K562 (cell line): ENCODE results near the gene NOLC1. TPM values are rescaled to one million over a fixed set of nuclear protein-coding genes. Genes with fewer than 3 reads are reported as not detected.
A peak's percentile ranks its signal among the peaks of the same experiment; 100 is the strongest.

ENCODE experiments used
- ATAC-seq: fragments of 200-7000 bp; cut with Tn5 transposase; 3 replicates; pipeline ENCODE4 v1.9.1; 2020; ENCODE audit warnings: moderate library complexity
- BruUV-seq: library from RNA; stranded (reverse); fragments of 400-500 nt; replicated peaks from 2 replicates; lab custom pipeline; 2021; lab: Mats Ljungman, UMichigan
- CTCF ChIA-PET: fragments of 300-600 bp; formaldehyde crosslinking; extraction: SDS; loops from one replicate; lab custom pipeline; 2021; ENCODE audit warnings: low intra/inter-chr PET ratio; lab: Yijun Ruan, JAX
- POLR2A ChIA-PET: fragments of 300-600, 350-650 bp; sonication (Branson Sonifier 250); formaldehyde crosslinking; extraction: SDS; loops from one replicate; lab custom pipeline; 2021; ENCODE audit warnings: antibody characterized with exemption, inconsistent platforms; lab: Yijun Ruan, JAX
- DNase-seq, 4 experiments: peaks; one replicate each; pipeline versions ENCODE4 v3.0.0 to v3.0.0-alpha.2; 2011 to 2018; ENCODE audit warnings: low spot score in 3 of 4, mixed read lengths in 3 of 4; ENCODE audit errors: extremely low read depth in 1 of 4
- FAIRE-seq: peaks from 2 replicates; lab custom pipeline; 2011; peaks lifted over from hg19 to GRCh38; lab: Jason Lieb, UNC
- H2AFZ ChIP-seq: 2 replicates; pipeline ENCODE4 v1.6.0; 2011; ENCODE audit warnings: low read depth, low read length, control low read depth, inconsistent platforms
- H3K27ac ChIP-seq: fragments of 200-600 bp; 3 replicates; pipeline ENCODE4 v1.8.0; 2011; ENCODE audit warnings: low read depth, mild to moderate bottlenecking, control low read depth, inconsistent platforms, low read length, moderate library complexity, mixed read lengths; ENCODE audit errors: extremely low read depth
- H3K27me3 ChIP-seq, 2 experiments: fragments of 300-600 bp in 1 of 2; 2 replicates in 1 of 2; 3 replicates in 1 of 2; pipeline versions ENCODE4 v1.6.0 to v1.8.0; 2011; ENCODE audit warnings: inconsistent platforms in 2 of 2, low read length in 2 of 2, mild to moderate bottlenecking in 1 of 2, mixed read lengths in 1 of 2, moderate library complexity in 1 of 2; ENCODE audit not compliant: control insufficient read depth in 2 of 2, insufficient read depth in 2 of 2
- H3K36me3 ChIP-seq: fragments of 300-600 bp; 3 replicates; pipeline ENCODE4 v1.8.0; 2011; ENCODE audit warnings: mild to moderate bottlenecking, low read length, inconsistent platforms; ENCODE audit not compliant: control insufficient read depth, insufficient read depth
- H3K4me1 ChIP-seq, 2 experiments: fragments of 200-600 bp in 1 of 2; replicated peaks in 1 of 2; 2 replicates in 1 of 2; 3 replicates in 1 of 2; pipeline versions ENCODE4 v1.5.1 to v1.8.0; 2011; ENCODE audit warnings: inconsistent platforms in 2 of 2, low read length in 2 of 2, mild to moderate bottlenecking in 1 of 2, mixed read lengths in 1 of 2, moderate library complexity in 1 of 2; ENCODE audit not compliant: control insufficient read depth in 2 of 2, insufficient read depth in 2 of 2
- H3K4me2 ChIP-seq: 2 replicates; pipeline ENCODE4 v1.6.1; 2011; ENCODE audit warnings: low read length, control low read depth, inconsistent platforms, mixed read lengths; ENCODE audit not compliant: insufficient read depth
- H3K4me3 ChIP-seq: fragments of 200-600 bp; sonication (generic), shearing (Covaris generic); 2 replicates; pipeline ENCODE4 v1.5.1; 2016; ENCODE audit warnings: control low read depth, inconsistent platforms
- H3K79me2 ChIP-seq: fragments of 200-600 bp; 3 replicates; pipeline ENCODE4 v1.8.0; 2011; ENCODE audit warnings: low read length, inconsistent platforms; ENCODE audit not compliant: control insufficient read depth, insufficient read depth
- H3K9ac ChIP-seq, 2 experiments: 2 replicates each; pipeline versions ENCODE4 v1.6.0 to v1.6.1; 2011; ENCODE audit warnings: low read depth in 2 of 2, low read length in 2 of 2, control low read depth in 1 of 2, inconsistent platforms in 1 of 2, mild to moderate bottlenecking in 1 of 2, mixed read lengths in 1 of 2; ENCODE audit not compliant: insufficient read depth in 1 of 2
- H3K9me1 ChIP-seq: one replicate; pipeline ENCODE4 v1.6.0; 2011; ENCODE audit warnings: inconsistent platforms, mild to moderate bottlenecking, low read length, moderate library complexity; ENCODE audit not compliant: control insufficient read depth, insufficient read depth
- H3K9me3 ChIP-seq: replicated peaks from 2 replicates; pipeline ENCODE4 v1.5.1; 2011; ENCODE audit warnings: low read depth, low read length, inconsistent platforms; ENCODE audit not compliant: control insufficient read depth, insufficient read depth
- H4K20me1 ChIP-seq: replicated peaks from 2 replicates; pipeline ENCODE4 v1.6.1; 2011; ENCODE audit warnings: low read length, inconsistent platforms, mixed read lengths; ENCODE audit not compliant: control insufficient read depth, insufficient read depth
- C11orf30 ChIP-seq: fragments of 450-650 bp; IDR thresholded peaks from 2 replicates; pipeline ENCODE4 v1.6.1; 2016; ENCODE audit warnings: low read depth, mild to moderate bottlenecking
- HDAC8 ChIP-seq: fragments of 450-650 bp; IDR thresholded peaks from 2 replicates; pipeline ENCODE4 v1.6.1; 2016; ENCODE audit warnings: mild to moderate bottlenecking, missing genetic modification characterization, moderate library complexity, missing compliant biosample characterization
- MTA2 ChIP-seq: fragments of 450-650 bp; IDR thresholded peaks from 2 replicates; pipeline ENCODE4 v1.6.1; 2016; ENCODE audit warnings: low read depth
- NBN ChIP-seq: fragments of 450-650 bp; IDR thresholded peaks from 2 replicates; pipeline ENCODE4 v1.6.1; 2016; ENCODE audit warnings: low read depth, mild to moderate bottlenecking
- NFATC3 ChIP-seq: fragments of 450-650 bp; IDR thresholded peaks from 2 replicates; pipeline ENCODE4 v1.6.1; 2017; ENCODE audit warnings: mild to moderate bottlenecking
- PML ChIP-seq: IDR thresholded peaks from 2 replicates; pipeline ENCODE4 v1.6.1; 2012; ENCODE audit warnings: low read length, inconsistent platforms
- POU5F1 ChIP-seq: fragments of 150-350 bp; IDR thresholded peaks from 2 replicates; pipeline ENCODE4 v1.6.1; 2014; ENCODE audit warnings: borderline replicate concordance, low read length, low read depth, mild to moderate bottlenecking; ENCODE audit not compliant: partially characterized antibody
- PPARD ChIP-seq: fragments of 250-450 bp; sonication (Bioruptor Pico); IDR thresholded peaks from 2 replicates; pipeline ENCODE4 v1.8.0; 2022; ENCODE audit warnings: inconsistent platforms, mild to moderate bottlenecking, moderate library complexity
- PRPF4 ChIP-seq: fragments of 200-400 bp; formaldehyde crosslinking; IDR thresholded peaks from one replicate; pipeline ENCODE4 v1.6.1; 2017; ENCODE audit warnings: low read length, low read depth, mild to moderate bottlenecking; ENCODE audit not compliant: insufficient read depth, poor library complexity, severe bottlenecking
- PURB ChIP-seq: sonication (generic); formaldehyde crosslinking; IDR thresholded peaks from 2 replicates; pipeline ENCODE4 v1.9.0; 2021; ENCODE audit warnings: low read depth, mild to moderate bottlenecking, missing genetic modification reagents
- RHOXF2B ChIP-seq: fragments of 250-450 bp; sonication (Bioruptor Pico); conservative IDR thresholded peaks from 2 replicates; pipeline ENCODE4 v1.5.1; 2021
- SMARCE1 ChIP-seq: fragments of 450-650 bp; IDR thresholded peaks from 2 replicates; pipeline ENCODE4 v1.7.1; 2016; ENCODE audit warnings: mild to moderate bottlenecking
- SPI1 ChIP-seq: IDR thresholded peaks from 2 replicates; pipeline ENCODE4 v1.6.1; 2011; ENCODE audit warnings: low read depth, low read length, control low read depth, borderline replicate concordance
- SREBF1 ChIP-seq: fragments of 150-350 bp; IDR thresholded peaks from 2 replicates; pipeline ENCODE4 v1.6.1; 2014; ENCODE audit warnings: antibody characterized with exemption, low read depth, low read length, borderline replicate concordance
- TRIM28 ChIP-seq: fragments of 450-650 bp; IDR thresholded peaks from 2 replicates; pipeline ENCODE4 v1.6.1; 2017
- WGBS: fragments of 100-300 bp; shearing (Covaris generic); methylation state at CpG from one replicate; pipeline ENCODE4 v1.1.6; 2016; ENCODE audit warnings: low coverage, mixed read lengths; ENCODE audit not compliant: insufficient coverage; ENCODE audit errors: missing lambda C conversion rate; 5-methylcytosine and 5-hydroxymethylcytosine counted together
- in situ Hi-C: fragments of 300-500 bp; cut with MboI; formaldehyde crosslinking; loops from 4 replicates; pipeline ENCODE4 v1.15.0; 2018; ENCODE audit warnings: inconsistent platforms, mixed read lengths
- intact Hi-C: fragments of 100-400 bp; cut with micrococcal nuclease; formaldehyde crosslinking; loops from 2 replicates; pipeline ENCODE4 v1.14.2; 2022
- polyA plus RNA-seq, 8 experiments: library from polyadenylated mRNA; depleted of rRNA in 4 of 8; stranded (reverse) in 5 of 8; unstranded in 3 of 8; fragments of >200 nt; fragmentation: Nextera tagmentation in 2 of 8; fragmentation: Illumina TruSeq in 1 of 8; extraction: Ambion mirVana in 2 of 8; extraction: Trizol in 1 of 8; gene quantifications; 2 replicates each; pipeline versions ENCODE4 v1.2.1 to v1.2.3, GENCODE V29; 2011 to 2014; ENCODE audit warnings: inconsistent platforms in 1 of 8, missing spikeins in 1 of 8
- total RNA-seq, 7 experiments: library from RNA; depleted of rRNA in 6 of 7; stranded (reverse); fragments of >200 nt in 6 of 7; fragmentation: Illumina TruSeq in 2 of 7; extraction: Trizol in 2 of 7; gene quantifications; 2 replicates each; pipeline versions ENCODE4 v1.2.1 to v1.2.3, GENCODE V29; 2011 to 2021; ENCODE audit warnings: low replicate concordance in 1 of 7
- TF ChIP-seq, protein P1 (sequence below): fragments of 450-650 bp; formaldehyde crosslinking; IDR thresholded peaks from 2 replicates; pipeline ENCODE4 v1.4.0; 2020; ENCODE audit warnings: mild to moderate bottlenecking
- TF ChIP-seq, protein P2 (sequence below), 2 experiments: fragments of 450-650 bp in 1 of 2; sonication (generic) in 1 of 2; formaldehyde crosslinking in 1 of 2; IDR thresholded peaks in 1 of 2; conservative IDR thresholded peaks in 1 of 2; 2 replicates each; pipeline versions ENCODE4 v1.6.1 to v1.8.1; 2016 to 2023; ENCODE audit warnings: mild to moderate bottlenecking in 2 of 2, moderate library complexity in 2 of 2, inconsistent platforms in 1 of 2, missing genetic modification reagents in 1 of 2

The NOLC1 gene
- total and polyA plus RNA-seq, 9 of the 15 experiments (the other 6 are each of a cell fraction or from before 2014, with no cell fraction given) = 102 to 310 (median 165) TPM

DNA sequence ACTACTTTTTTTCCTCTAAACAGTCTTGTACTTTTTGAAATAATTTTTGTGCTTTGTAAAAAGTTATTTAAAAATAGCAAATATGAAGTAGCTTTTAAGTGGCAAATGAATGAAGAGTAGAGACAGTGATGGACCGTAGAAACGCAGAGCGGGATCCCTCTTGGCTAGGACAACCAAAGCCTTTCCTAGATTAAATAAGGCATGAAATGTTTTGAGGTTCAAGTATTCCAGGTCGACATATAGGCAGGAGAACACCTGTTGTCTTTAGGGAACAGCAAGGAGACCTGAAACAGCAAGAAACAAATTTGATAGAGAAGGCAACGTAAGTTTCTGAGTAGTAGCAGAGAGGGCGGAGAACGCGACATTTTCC lies 20.0 kb upstream of the NOLC1 start (continued):
- TF ChIP-seq PURB (CRISPR knock-in tag) = no peak
- 0 out of 2 replicates have a peak, but pooled peaks have one; percentile 24 for TF ChIP-seq NFATC3
- no peak for TF ChIP-seq HDAC8 (tag)

DNA sequence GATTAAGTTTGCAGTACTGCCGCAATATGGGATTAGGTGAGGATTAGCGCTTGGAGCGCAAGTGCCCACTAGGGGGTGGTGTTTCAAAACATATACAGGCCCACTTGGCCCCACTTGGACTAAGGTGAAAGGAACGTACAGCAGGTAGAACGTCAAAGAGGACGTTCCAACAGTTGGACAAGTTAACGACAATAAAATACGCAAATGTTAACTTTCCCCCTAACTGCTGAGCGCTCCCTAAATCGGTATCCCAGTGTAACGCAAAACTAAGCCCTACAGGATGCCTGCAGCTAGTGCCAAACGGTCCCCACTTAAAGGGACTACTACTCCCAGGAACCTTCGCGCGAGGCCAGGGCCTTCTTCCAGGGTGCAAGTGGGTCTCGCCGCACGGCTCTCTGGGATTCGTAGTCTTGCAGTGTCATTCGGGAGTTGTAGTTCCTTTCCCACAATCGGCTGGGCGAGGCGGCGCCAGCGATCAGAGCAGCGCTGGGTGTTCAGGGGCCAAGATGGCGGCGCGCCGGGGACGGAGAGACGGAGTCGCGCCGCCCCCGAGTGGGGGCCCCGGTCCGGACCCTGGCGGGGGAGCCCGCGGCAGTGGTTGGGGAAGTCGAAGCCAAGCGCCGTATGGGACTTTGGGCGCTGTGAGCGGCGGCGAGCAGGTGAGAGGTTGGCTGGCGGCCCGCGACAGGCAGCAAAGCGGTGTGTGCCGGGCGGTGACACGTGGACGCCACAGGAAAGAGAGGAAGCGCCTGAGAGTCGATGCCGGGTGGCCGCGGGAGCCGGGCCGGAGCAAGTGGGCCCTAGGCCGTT lies 19.4 kb upstream of the NOLC1 start, which contains the start of gene PPRC1:
Gene PPRC1, plus strand, starts transcription at position 478 of the 810 bp plus-strand sequence. Its CDS starts 29 bp downstream, at position 507.
- ATAC-seq = peak; percentile 96
- no TSS peak for BruUV-seq
- TF ChIP-seq SREBF1 = no peak
- peak; percentile 73 for TF ChIP-seq SMARCE1
- TF ChIP-seq, protein P1, sequence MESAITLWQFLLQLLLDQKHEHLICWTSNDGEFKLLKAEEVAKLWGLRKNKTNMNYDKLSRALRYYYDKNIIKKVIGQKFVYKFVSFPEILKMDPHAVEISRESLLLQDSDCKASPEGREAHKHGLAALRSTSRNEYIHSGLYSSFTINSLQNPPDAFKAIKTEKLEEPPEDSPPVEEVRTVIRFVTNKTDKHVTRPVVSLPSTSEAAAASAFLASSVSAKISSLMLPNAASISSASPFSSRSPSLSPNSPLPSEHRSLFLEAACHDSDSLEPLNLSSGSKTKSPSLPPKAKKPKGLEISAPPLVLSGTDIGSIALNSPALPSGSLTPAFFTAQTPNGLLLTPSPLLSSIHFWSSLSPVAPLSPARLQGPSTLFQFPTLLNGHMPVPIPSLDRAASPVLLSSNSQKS (CRISPR knock-in tag) = no peak
- TF ChIP-seq RHOXF2B (CRISPR knock-in tag) = no peak
- peak; percentile 69 for TF ChIP-seq C11orf30
- no peak for TF ChIP-seq PRPF4
- no peak for TF ChIP-seq MTA2
- peak; percentile 77 for TF ChIP-seq NBN
- peak; percentile 66; the same call in 1 of the 2 replicates for TF ChIP-seq PML
- no peak for TF ChIP-seq PPARD (CRISPR knock-in tag)
- TF ChIP-seq SPI1 = no peak
- no peak for TF ChIP-seq TRIM28
- TF ChIP-seq, protein P2, sequence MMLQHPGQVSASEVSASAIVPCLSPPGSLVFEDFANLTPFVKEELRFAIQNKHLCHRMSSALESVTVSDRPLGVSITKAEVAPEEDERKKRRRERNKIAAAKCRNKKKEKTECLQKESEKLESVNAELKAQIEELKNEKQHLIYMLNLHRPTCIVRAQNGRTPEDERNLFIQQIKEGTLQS (IDR thresholded peaks at IDR 0.05) = no peak
- TF ChIP-seq, protein P2 (CRISPR knock-in tag; conservative IDR thresholded peaks at IDR 0.05) = no peak
- TF ChIP-seq POU5F1 = peak; percentile 34

More for the DNA sequence above, 19.4 kb upstream of the NOLC1 start, which contains the start of gene PPRC1:
- ChIA-PET CTCF (interaction anchor here (0.8 kb wide), 1 partner anchor 215 kb away, joined by 3 read pairs; no protein-coding TSS in a partner anchor), POLR2A (interaction anchor here (0.6 to 2.5 kb wide), 5 partner anchors 10 to 587 kb away, joined by 3 to 16 read pairs (median 4); no protein-coding TSS in a partner anchor)
- H3K4me1 ChIP-seq = peaks cover 22 to 24% of the 10 kb centered on the region in 2 experiments; a peak in 4 of 5 replicates
- peak within 1 kb of the TSS; percentile 99 for H2AFZ ChIP-seq
- peak within 1 kb of the TSS; percentile 91 for H3K27ac ChIP-seq
- H3K9me1 ChIP-seq = peaks cover 8% of the 10 kb centered on the region
- H3K4me3 ChIP-seq = peak within 1 kb of the TSS; percentile 96
- in situ Hi-C loops (no loop called here), intact Hi-C loops (loop anchor here (1.0 kb wide), 2 partner anchors 20 kb away; partner anchors contain the start of gene NOLC1)
- DNase-seq (peak; percentile 82 to 97 (median 86)), FAIRE-seq (peak; percentile 100)
- H3K9me3 ChIP-seq = 0 out of 2 replicates have a peak, but pooled peaks cover 2% of the 10 kb centered on the region
- H3K9ac ChIP-seq = peak within 1 kb of the TSS; percentile 94 to 99
- peaks cover 32% of the 10 kb centered on the region for H3K36me3 ChIP-seq
- under 1% methylated on average over 27 of the region's 64 CpGs for WGBS
- H3K27me3 ChIP-seq = no peaks in the 10 kb centered on the region
- H3K4me2 ChIP-seq = peak within 1 kb of the TSS; percentile 89
- H4K20me1 ChIP-seq = peaks cover 24% of the 10 kb centered on the region; the same call in 1 of the 2 replicates
- peaks cover 54% of the 10 kb centered on the region for H3K79me2 ChIP-seq
